ENCODE measurements around the gene CD99L2.

The CD99L2 gene

DNA sequence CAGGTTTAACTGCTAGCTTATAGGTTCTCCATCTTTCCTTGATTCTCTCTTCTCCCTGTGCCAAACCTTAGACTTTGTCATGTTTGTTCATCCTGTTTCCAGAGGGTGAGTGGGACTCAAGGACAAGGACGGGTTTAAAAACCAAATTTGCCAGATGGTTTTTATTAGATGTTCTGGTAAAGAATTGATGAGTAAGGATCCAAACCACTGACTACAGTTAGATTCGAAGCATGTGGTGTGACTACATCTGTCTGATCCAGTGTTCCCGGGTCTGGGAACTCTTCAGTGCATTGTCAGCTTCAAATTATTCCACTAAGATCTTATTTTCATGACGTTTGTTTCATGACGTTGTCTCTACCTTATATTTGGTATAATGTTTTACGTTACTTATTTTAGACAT lies 167.7 kb downstream of the CD99L2 start:
- no peak overlapping the region for H3K4me2 ChIP-seq (ENCODE audit: low read length)
- no peaks in the 10 kb centered on the region for H3K27me3 ChIP-seq (ENCODE audit: insufficient read depth, low read length)
- H3K27ac ChIP-seq (ENCODE audit: low read depth, low read length, poor library complexity, severe bottlenecking), result no peak overlapping the region
- H2AFZ ChIP-seq (ENCODE audit: low read length), result no peak overlapping the region
- H3F3A ChIP-seq (ENCODE audit: insufficient read depth, low read length), result no peaks in the 10 kb centered on the region
- H3K36me3 ChIP-seq (ENCODE audit: insufficient read depth, low read length), result peaks cover 69% of the 10 kb centered on the region
- H3K4me1 ChIP-seq (ENCODE audit: insufficient read depth, low read length, severe bottlenecking), result no peaks in the 10 kb centered on the region
- H3K4me3 ChIP-seq (ENCODE audit: low read depth, low read length, poor library complexity, severe bottlenecking), result no peak overlapping the region
- TF ChIP-seq EZH2 (IDR thresholded peaks at IDR 0.05; ENCODE audit: borderline replicate concordance, low read length) (no peak), CTCF (IDR thresholded peaks at IDR 0.05; ENCODE audit: low read length) (no peak)
- H3K9ac ChIP-seq (ENCODE audit: low read length), result no peak overlapping the region
- H4K20me1 ChIP-seq (ENCODE audit: insufficient read depth, low read length), result no peaks in the 10 kb centered on the region
- H3K9me3 ChIP-seq (ENCODE audit: low read length), result no peaks in the 10 kb centered on the region
- no peaks in the 10 kb centered on the region for H3K79me2 ChIP-seq (ENCODE audit: insufficient read depth, low read length)
- H3K9me2 ChIP-seq (ENCODE audit: low read depth, low read length), result no peaks in the 10 kb centered on the region

- Histone ChIP-seq H3K4me1 (ENCODE audit: insufficient read depth, low read length, severe bottlenecking) (no peaks in the 10 kb centered on the region), H3K27ac (ENCODE audit: low read depth, low read length, poor library complexity, severe bottlenecking) (no peak overlapping the region), H3K27me3 (ENCODE audit: insufficient read depth, low read length) (no peaks in the 10 kb centered on the region), H3K9me2 (ENCODE audit: low read depth, low read length) (no peaks in the 10 kb centered on the region), H3K9ac (ENCODE audit: low read length) (no peak overlapping the region), H3K4me2 (ENCODE audit: low read length) (no peak overlapping the region), H2AFZ (ENCODE audit: low read length) (no peak overlapping the region), H3K9me3 (ENCODE audit: low read length) (no peaks in the 10 kb centered on the region), H3K4me3 (ENCODE audit: low read depth, low read length, poor library complexity, severe bottlenecking) (no peak overlapping the region), H4K20me1 (ENCODE audit: insufficient read depth, low read length) (no peaks in the 10 kb centered on the region), H3K79me2 (ENCODE audit: insufficient read depth, low read length) (no peaks in the 10 kb centered on the region), H3K36me3 (ENCODE audit: insufficient read depth, low read length) (peaks cover 62% of the 10 kb centered on the region), H3F3A (ENCODE audit: insufficient read depth, low read length) (no peaks in the 10 kb centered on the region)
- no peak for TF ChIP-seq EZH2 (IDR thresholded peaks at IDR 0.05; ENCODE audit: borderline replicate concordance, low read length)
- TF ChIP-seq CTCF (IDR thresholded peaks at IDR 0.05; ENCODE audit: low read length), result no peak
Measured at GRCh38 chrX:150729956-150730355, 168.5 kb downstream of the CD99L2 start.

DNA sequence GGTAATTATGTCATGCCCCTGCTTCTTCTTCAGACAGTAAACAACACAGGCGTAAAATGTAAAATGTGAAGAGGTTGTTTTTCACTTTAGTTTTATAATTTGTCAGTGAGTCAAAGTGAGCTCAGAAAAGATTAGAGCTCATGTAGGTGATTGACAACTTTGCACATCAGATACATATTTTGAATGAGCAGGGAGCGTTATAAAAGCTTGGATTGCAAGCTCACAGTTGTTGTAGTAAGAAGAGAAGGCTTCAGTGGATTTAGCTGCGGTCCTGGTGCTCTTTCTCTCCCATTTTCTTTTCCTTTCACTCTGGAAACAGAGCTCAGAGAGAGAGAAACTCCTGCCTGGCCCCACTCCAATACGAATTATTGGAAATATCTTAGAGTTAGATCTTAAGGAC lies 178.8 kb downstream of the CD99L2 start:
- H4K20me1 ChIP-seq (ENCODE audit: insufficient read depth, low read length), result no peaks in the 10 kb centered on the region
- no peak overlapping the region for H2AFZ ChIP-seq (ENCODE audit: low read length)
- no peaks in the 10 kb centered on the region for H3F3A ChIP-seq (ENCODE audit: insufficient read depth, low read length)
- no peak overlapping the region for H3K4me2 ChIP-seq (ENCODE audit: low read length)
- peaks cover 17% of the 10 kb centered on the region; the same call in 1 of the 2 replicates for H3K36me3 ChIP-seq (ENCODE audit: insufficient read depth, low read length)
- H3K4me1 ChIP-seq (ENCODE audit: insufficient read depth, low read length, severe bottlenecking), result no peaks in the 10 kb centered on the region
- no peak overlapping the region for H3K27ac ChIP-seq (ENCODE audit: low read depth, low read length, poor library complexity, severe bottlenecking)
- no peak overlapping the region for H3K4me3 ChIP-seq (ENCODE audit: low read depth, low read length, poor library complexity, severe bottlenecking)
- no peaks in the 10 kb centered on the region for H3K9me2 ChIP-seq (ENCODE audit: low read depth, low read length)
- H3K27me3 ChIP-seq (ENCODE audit: insufficient read depth, low read length), result no peaks in the 10 kb centered on the region
- H3K79me2 ChIP-seq (ENCODE audit: insufficient read depth, low read length), result peaks cover 5% of the 10 kb centered on the region; the same call in 1 of the 2 replicates
- H3K9me3 ChIP-seq (ENCODE audit: low read length), result 0 out of 2 replicates have a peak, but pooled peaks cover 3% of the 10 kb centered on the region
- no peak overlapping the region for H3K9ac ChIP-seq (ENCODE audit: low read length)
- TF ChIP-seq CTCF (IDR thresholded peaks at IDR 0.05; ENCODE audit: low read length) (no peak), EZH2 (IDR thresholded peaks at IDR 0.05; ENCODE audit: borderline replicate concordance, low read length) (no peak)
